Ascending aorta (tissue), 2 donors: ENCODE results near the gene CD34. TPM values are rescaled to one million over a fixed set of nuclear protein-coding genes. Genes with fewer than 3 reads are reported as not detected.
"Not testable (repeated sequence)": the region's sequence is repeated elsewhere in the genome, so short reads cannot be mapped to it uniquely, and the experiment has no call there.

Experiments
- DNase-seq, 2 donors: peaks; one replicate each; pipeline ENCODE4 v3.0.0-alpha.2; 2019; ENCODE audit warnings: low spot score in 2 of 2
- H3K27ac ChIP-seq, 2 donors: fragments of 200-600 bp; sonication (generic); one replicate each; pipeline ENCODE4 v1.5.1; 2016 to 2017; ENCODE audit warnings: mild to moderate bottlenecking in 1 of 2
- H3K27me3 ChIP-seq: fragments of 200-600 bp; sonication (generic); one replicate; pipeline ENCODE4 v1.5.1; 2017
- H3K36me3 ChIP-seq, 2 donors: fragments of 200-600 bp; sonication (generic); one replicate each; pipeline ENCODE4 v1.5.1; 2016
- H3K4me1 ChIP-seq, 2 donors: fragments of 200-600 bp; sonication (generic); one replicate each; pipeline ENCODE4 v1.5.1; 2016 to 2017; ENCODE audit warnings: mild to moderate bottlenecking in 1 of 2
- H3K4me3 ChIP-seq, 2 donors: fragments of 200-600 bp; sonication (generic); one replicate each; pipeline ENCODE4 v1.5.1; 2016 to 2017; ENCODE audit warnings: mild to moderate bottlenecking in 1 of 2
- H3K9me3 ChIP-seq, 2 donors: fragments of 200-600 bp; sonication (generic); one replicate each; pipeline ENCODE4 v1.5.1; 2016
- intact Hi-C: fragments of 100-400 bp; cut with DNase I; formaldehyde crosslinking; loops from one replicate; pipeline ENCODE4 v1.15.1; 2023
- total RNA-seq: library from RNA; depleted of rRNA; stranded (reverse); fragments of >200 nt; gene quantifications from one replicate; pipeline ENCODE4 v1.1.0, GENCODE V29; 2016
- TF ChIP-seq, protein P1 (sequence below), 3 experiments: fragments of 200-600 bp in 2 of 3; fragments of 450-650 bp in 1 of 3; sonication (generic) in 2 of 3; IDR thresholded peaks; one replicate each; pipeline ENCODE4 v1.5.1; 2016 to 2019; ENCODE audit warnings: antibody characterized with exemption in 3 of 3, mild to moderate bottlenecking in 1 of 3, moderate library complexity in 1 of 3

CD34 gene
- total RNA-seq, 1 donor from 2014 or later, result 142 TPM

DNA sequence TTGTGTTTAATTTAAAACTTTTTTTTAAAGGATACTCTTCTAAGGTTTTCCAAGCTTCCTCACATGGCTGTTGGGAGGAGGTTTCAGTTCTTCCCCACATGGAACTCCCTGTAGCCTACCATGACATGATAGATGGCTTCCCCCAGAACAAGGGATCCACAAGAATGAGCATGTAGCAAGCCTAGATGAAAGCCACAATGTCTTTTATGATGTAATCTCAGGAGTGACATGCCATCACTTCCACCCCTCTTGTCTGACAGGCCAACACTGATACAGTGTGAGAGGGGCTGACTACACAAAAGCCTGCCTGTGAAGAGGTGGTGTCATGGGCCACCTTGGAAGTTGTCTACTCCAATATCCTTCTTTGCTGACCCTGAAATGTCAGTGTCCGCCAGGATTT, 32.0 kb downstream of the CD34 start:
- H3K36me3 ChIP-seq, result no peaks in the 10 kb centered on the region
- DNase-seq, result no peak
- no peaks in the 10 kb centered on the region for H3K27me3 ChIP-seq
- intact Hi-C loops, result no loop called here
- no peak overlapping the region for H3K27ac ChIP-seq
- TF ChIP-seq, protein P1, sequence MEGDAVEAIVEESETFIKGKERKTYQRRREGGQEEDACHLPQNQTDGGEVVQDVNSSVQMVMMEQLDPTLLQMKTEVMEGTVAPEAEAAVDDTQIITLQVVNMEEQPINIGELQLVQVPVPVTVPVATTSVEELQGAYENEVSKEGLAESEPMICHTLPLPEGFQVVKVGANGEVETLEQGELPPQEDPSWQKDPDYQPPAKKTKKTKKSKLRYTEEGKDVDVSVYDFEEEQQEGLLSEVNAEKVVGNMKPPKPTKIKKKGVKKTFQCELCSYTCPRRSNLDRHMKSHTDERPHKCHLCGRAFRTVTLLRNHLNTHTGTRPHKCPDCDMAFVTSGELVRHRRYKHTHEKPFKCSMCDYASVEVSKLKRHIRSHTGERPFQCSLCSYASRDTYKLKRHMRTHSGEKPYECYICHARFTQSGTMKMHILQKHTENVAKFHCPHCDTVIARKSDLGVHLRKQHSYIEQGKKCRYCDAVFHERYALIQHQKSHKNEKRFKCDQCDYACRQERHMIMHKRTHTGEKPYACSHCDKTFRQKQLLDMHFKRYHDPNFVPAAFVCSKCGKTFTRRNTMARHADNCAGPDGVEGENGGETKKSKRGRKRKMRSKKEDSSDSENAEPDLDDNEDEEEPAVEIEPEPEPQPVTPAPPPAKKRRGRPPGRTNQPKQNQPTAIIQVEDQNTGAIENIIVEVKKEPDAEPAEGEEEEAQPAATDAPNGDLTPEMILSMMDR (IDR thresholded peaks at IDR 0.05), result no peak
- no peaks in the 10 kb centered on the region for H3K4me1 ChIP-seq
- no peaks in the 10 kb centered on the region for H3K9me3 ChIP-seq
- no peak overlapping the region for H3K4me3 ChIP-seq

DNA sequence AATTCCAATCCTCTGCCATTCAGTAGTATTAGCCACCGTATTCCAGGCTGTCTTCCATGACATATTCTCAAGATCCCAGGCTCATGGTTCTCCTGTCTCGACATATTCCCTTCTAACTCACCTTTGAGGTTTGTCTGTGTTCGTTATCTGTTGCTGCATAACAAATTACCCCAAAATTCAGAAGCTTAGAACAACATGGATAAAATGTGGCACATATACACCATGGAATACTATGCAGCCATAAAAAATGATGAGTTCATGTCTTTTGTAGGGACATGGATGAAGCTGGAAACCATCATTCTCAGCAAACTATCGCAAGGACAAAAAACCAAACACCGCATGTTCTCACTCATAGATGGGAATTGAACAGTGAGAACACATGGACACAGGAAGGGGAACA, 33.0 kb downstream of the CD34 start:
- H3K36me3 ChIP-seq, H3K9me3 ChIP-seq, DNase-seq, intact Hi-C loops, H3K27me3 ChIP-seq, H3K4me1 ChIP-seq, H3K27ac ChIP-seq, H3K4me3 ChIP-seq: not testable (repeated sequence)

DNA sequence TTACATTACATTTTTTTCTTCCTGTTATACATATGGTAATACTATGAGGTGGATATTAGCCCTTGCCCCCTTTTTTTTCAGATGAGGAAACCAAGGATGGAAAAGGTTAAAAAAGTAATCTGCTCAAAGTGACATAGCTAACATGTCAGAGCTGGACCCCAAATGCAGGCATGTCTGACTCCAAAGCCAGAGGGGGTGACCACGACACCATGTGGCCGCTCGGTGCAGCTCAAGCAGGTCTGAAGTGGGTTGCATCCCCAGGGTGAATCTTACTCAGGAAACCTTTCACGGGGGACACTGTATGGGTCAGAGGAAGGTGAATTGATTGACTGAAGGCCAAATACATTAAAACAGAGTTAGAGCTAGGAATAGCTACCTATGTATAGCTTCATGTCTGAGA, 34.8 kb downstream of the CD34 start:
- Histone ChIP-seq H3K27ac (no peak overlapping the region), H3K9me3 (no peaks in the 10 kb centered on the region), H3K36me3 (no peaks in the 10 kb centered on the region), H3K4me1 (peaks cover 0 to 5% of the 10 kb centered on the region in 2 donors), H3K27me3 (no peaks in the 10 kb centered on the region), H3K4me3 (no peak overlapping the region)
- intact Hi-C loops, result no loop called here
- TF ChIP-seq, protein P1 (IDR thresholded peaks at IDR 0.05), result no peak
- DNase-seq, result peak in 1 of 2 donors; percentile 48

DNA sequence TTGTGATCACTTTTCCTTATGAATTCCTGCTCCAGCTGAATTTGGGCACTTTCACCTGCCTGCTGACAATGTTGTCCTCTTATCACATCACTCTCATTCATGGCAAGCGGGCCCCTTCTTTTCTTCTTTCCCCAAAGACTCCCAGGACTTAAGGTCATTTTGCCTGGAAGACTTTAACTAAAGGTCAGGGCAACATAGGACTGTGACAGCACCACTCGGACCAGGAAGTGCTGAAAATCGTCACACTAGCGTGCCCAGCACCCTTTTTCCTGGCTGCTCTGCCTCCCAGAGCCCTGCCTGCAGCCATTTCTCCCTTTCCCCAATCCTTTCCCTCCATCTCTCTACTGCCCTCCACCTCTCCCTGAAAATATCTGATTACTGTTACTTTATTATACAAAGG, 35.4 kb downstream of the CD34 start:
- Histone ChIP-seq H3K36me3 (no peaks in the 10 kb centered on the region), H3K9me3 (no peaks in the 10 kb centered on the region), H3K27ac (no peak overlapping the region), H3K27me3 (no peaks in the 10 kb centered on the region), H3K4me3 (no peak overlapping the region), H3K4me1 (peaks cover 0 to 5% of the 10 kb centered on the region in 2 donors)
- TF ChIP-seq, protein P1 (IDR thresholded peaks at IDR 0.05), result no peak
- intact Hi-C loops, result no loop called here
- DNase-seq, result peak in 1 of 2 donors; percentile 50

DNA sequence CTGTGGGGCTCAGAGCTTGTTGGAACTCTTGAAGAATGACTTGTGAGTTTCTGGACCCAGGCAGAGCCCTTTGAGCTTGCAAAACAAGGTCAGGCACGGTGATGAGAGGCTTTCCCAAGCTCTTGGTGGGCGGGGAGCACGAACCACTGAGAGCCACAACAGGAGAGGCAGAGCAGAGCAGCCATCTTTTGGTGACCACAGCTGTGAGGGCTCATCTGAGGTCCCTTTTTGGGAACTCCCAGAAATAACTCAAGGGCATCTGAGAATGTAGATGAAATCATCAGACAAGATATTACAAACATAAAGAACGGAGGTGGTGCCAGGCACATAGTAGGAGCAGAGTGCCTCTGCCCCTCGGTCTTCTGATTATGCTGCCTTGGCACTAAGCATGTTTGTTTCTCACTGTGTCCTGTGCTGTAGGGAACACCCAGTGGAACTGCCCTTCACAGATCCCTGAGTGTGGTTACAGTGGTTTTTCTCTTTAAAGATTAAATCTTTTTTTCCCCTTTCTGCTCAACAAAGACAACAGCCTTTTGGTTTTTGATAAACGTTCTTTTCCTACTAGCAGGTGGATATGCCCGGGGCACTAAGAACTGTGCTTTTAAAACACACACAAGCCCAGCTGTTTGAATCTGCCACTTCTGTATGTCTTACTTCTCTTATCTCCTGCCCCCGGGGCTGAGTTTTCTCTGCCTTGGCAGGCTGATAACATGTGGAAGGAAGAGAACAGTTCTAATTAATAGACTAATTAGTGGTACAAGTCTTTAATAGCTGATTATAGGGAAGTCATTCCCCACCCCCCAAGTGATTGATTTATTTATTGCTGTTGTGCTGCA, 37.7 kb downstream of the CD34 start:
- H3K4me1 ChIP-seq, result peaks cover 0 to 10% of the 10 kb centered on the region in 2 donors
- H3K27ac ChIP-seq, result no peak overlapping the region

DNA sequence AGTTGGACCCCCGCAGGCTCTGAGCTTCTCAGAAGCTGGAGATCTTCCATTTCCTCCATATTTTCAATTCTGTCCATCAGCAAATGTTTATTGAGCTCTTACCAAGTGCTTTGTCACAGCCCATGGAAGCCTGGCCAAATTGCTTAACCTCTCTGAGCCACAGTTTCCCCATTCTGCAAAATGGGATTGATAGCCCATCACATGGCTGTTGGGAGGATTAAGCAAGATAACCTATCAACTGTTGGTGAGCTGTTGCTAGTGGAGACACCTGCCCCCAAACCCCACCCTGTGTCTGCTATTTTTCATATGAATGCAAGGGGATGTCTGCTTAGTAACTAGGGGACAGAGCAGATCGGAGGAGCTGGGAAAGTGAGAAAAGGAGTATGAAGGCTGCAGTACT, 38.3 kb downstream of the CD34 start:
- Histone ChIP-seq H3K9me3 (no peaks in the 10 kb centered on the region), H3K4me1 (peaks cover 1 to 11% of the 10 kb centered on the region in 2 donors), H3K4me3 (no peak overlapping the region), H3K36me3 (no peaks in the 10 kb centered on the region), H3K27me3 (no peaks in the 10 kb centered on the region), H3K27ac (no peak overlapping the region)
- intact Hi-C loops, result no loop called here
- TF ChIP-seq, protein P1 (IDR thresholded peaks at IDR 0.05), result no peak
- no peak for DNase-seq

More for the DNA sequence above, 37.7 kb downstream of the CD34 start:
- DNase-seq, result peak in 1 of 2 donors; percentile 65
- TF ChIP-seq, protein P1 (IDR thresholded peaks at IDR 0.05), result no peak
- intact Hi-C loops, result no loop called here
- Histone ChIP-seq H3K27me3 (no peaks in the 10 kb centered on the region), H3K36me3 (no peaks in the 10 kb centered on the region), H3K9me3 (no peaks in the 10 kb centered on the region), H3K4me3 (no peak overlapping the region)
